WI38 (cell line): ENCODE measurements around the gene DPF3.
A peak's percentile ranks its signal among the peaks of the same experiment; 100 is the strongest.

Experiments used
- H3K4me3 ChIP-seq: 2 replicates; pipeline ENCODE4 v1.5.1; 2011; ENCODE audit warnings: low read depth, mild to moderate bottlenecking, control low read depth, low read length
- TF ChIP-seq, protein P1 (sequence below): IDR thresholded peaks from 2 replicates; pipeline ENCODE4 v1.5.1; 2012; ENCODE audit warnings: low read depth, mild to moderate bottlenecking, control low read depth, low read length

The DPF3 gene

DNA sequence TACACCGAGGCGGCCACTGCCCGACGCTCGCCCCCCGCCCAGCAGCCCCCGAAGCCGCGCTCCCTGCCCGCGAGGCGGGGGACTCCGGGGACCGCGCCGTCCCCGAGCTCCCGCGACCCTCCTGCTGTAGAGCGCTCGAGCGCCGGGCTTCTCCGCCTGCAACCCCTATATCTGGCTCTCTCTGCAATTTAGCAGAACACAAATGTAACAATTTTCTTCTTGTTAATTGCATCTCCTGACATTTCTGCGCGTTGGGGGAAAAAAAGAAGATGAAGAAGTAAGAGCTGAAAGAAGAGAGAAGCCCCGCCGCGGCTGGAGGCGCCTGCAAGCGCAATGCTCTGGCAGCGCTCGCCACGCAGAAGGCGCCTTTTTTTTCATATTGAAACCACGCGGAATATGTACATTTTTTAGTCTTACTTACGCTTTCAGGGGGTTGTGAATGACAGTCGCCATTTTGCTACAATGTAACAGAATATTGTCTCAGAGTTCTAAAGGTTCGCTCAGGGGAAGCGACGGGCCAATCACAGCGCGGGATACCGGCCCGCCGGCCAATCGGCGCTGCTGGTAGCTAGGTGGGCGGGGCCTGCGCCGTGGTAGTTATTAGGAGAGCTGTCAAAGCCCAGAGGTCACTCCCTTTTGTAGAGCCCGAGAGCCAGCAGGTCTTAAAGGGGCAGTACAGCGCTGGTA lies at the start of gene DPF3:
TSS of gene DPF3 (minus strand) at position 466 of the 687 bp plus-strand sequence. CDS start at position 453, 13 bp downstream.
- TF ChIP-seq, protein P1, sequence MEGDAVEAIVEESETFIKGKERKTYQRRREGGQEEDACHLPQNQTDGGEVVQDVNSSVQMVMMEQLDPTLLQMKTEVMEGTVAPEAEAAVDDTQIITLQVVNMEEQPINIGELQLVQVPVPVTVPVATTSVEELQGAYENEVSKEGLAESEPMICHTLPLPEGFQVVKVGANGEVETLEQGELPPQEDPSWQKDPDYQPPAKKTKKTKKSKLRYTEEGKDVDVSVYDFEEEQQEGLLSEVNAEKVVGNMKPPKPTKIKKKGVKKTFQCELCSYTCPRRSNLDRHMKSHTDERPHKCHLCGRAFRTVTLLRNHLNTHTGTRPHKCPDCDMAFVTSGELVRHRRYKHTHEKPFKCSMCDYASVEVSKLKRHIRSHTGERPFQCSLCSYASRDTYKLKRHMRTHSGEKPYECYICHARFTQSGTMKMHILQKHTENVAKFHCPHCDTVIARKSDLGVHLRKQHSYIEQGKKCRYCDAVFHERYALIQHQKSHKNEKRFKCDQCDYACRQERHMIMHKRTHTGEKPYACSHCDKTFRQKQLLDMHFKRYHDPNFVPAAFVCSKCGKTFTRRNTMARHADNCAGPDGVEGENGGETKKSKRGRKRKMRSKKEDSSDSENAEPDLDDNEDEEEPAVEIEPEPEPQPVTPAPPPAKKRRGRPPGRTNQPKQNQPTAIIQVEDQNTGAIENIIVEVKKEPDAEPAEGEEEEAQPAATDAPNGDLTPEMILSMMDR: no peak
- H3K4me3 ChIP-seq: peak within 1 kb of the TSS; percentile 73

DNA sequence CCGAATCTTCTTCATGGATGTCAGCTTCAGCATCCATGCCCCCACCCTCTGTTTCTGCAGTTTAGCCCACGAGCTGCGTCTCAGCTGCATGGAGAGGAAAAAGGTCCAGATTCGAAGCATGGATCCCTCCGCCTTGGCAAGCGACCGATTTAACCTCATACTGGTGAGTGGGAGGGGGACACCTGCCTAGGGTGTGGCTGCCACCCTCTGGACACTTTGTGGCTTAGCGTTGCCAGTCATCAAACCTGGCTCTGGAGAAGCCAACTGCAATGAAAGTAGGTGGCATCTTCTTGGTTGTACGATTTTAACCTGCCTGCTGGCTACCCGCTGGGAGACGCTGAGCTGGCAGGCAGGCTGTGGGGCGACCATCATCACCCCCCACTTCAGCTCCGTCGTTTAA lies 49.0 kb upstream of the DPF3 start:
- TF ChIP-seq, protein P1: no peak
- H3K4me3 ChIP-seq: no peak overlapping the region

DNA sequence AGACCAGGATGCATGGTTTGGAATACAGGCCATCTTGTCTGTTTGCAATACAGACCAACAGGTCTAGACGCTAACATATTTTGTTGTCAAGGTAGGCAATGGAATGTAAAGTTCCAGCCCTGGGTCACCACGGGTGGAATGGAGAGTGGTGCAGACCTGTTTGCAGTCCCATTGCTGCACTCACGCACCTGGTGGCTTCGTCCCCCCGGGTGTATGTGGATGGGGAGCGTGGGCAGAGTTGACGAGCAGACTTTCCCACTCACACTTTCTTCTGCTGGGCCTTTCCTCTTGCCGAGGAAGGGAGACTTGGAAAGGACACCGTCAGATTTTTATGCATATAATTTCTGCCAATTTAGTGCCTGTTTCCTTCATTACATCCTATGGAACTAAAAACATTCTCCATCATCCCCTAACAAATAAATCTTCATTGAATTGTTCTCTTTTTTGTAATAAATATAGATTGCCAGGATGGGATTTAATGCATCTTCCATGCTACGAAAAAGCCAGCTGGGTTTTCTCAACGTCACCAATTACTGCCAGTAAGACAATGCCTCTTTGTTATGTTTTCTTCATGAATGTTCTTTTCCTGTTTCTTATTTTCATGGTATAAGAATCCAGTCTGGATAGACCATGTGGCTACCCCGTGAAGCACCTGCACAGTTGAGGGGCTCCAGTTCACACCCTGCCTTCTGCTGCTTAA lies 47.5 kb upstream of the DPF3 start:
- H3K4me3 ChIP-seq: no peak overlapping the region
- TF ChIP-seq, protein P1: no peak

DNA sequence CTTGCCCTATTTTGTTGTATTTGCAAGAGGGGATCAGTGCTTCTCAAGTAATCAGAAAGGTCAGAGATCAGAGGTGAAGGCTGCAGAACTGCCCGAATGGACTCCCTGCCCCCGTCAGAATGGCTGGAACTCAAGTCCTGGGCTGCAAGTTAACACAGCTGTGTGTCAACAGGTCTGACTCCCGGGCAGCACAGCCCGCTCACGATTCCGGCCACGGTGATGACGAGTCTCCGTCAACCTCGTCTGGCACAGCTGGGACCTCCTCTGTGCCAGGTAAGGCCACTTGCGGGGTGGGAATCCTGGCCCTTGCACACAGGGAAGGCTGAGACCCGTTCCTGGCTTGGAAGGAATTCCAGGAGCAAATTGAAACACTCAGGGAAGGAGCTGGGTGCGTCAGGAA lies 45.7 kb upstream of the DPF3 start:
- TF ChIP-seq, protein P1: no peak

DNA sequence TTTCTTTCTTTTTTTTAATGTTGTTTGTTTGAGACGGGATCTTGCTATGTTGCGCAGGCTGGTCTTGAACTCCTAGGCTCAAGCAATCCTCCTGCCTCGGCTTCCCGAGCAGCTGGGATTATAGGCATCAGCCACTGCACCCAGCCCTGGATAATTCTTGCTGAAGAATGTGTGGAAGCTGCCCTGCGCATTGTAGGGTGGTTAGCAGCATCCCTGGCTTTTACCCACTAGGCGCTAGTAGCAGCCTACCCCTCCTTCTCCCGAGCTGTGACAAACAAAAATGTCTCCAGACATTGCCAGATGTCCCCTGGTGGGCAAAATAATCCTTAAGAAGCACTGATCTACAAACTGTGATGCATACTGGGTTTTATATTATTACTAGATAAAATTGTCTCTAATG lies 39.0 kb upstream of the DPF3 start:
- TF ChIP-seq, protein P1: no peak
- no peak overlapping the region for H3K4me3 ChIP-seq

More for the DNA sequence above, 45.7 kb upstream of the DPF3 start:
- H3K4me3 ChIP-seq: no peak overlapping the region

DNA sequence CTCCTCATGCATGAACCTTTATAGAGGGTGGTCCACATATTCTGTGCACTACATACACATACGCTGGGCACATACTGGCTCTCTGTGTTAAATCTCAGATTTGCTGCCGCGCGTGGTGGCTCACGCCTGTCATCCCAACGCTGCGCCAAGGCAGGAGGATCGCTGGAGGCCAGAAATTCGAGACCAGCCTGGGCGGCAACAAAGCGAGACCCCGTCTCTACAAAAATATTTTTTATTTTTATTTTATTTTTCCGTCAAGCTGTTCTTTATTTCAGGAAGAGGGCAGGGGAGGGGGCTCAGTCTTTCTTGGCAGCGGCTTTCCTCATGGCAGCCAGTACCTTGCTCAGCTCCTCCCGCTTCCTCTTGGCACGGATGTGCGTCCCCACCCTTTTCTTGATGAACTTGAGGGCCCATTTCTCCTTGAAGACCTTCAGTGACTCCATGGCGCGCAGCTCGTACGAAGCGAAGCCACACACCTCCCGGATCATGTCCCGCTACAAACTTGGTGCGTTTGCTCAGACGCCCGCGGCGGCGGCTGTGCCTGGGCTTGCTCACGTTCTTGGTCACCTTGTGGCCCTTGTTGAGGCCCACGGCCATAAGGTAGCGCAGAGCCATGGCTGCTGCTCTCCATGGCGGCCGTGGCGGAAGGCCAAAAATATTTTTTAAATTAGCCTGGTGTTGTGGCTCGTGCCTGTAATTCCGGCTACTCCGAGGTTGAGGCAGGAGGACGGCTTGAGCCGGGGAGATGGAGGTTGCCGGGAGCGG lies 35.6 kb upstream of the DPF3 start:
- H3K4me3 ChIP-seq: no peak overlapping the region
- TF ChIP-seq, protein P1: no peak
